Activated CD8-positive, alpha-beta T cell treated with anti-CD3 and anti-CD28 coated beads for 36 hours (primary cell): ENCODE measurements around the gene SARNP. TPM values are rescaled to one million over a fixed set of nuclear protein-coding genes. Genes with fewer than 3 reads are reported as not detected.

Experiments
- ATAC-seq: fragments of 200-7000 bp; cut with Tn5 transposase; one replicate; pipeline ENCODE4 v1.10.0; 2021; ENCODE audit warnings: mild to moderate bottlenecking, moderate library complexity
- CTCF ChIA-PET: fragments of 350-600 bp; sonication (Branson Sonifier 250); formaldehyde crosslinking; loops from one replicate; lab custom pipeline; 2021; ENCODE audit warnings: antibody characterized with exemption; lab: Charles Lee
- POLR2A ChIA-PET: fragments of 350-600 bp; sonication (Branson Sonifier 250); formaldehyde crosslinking; loops from one replicate; lab custom pipeline; 2021; ENCODE audit warnings: antibody characterized with exemption; lab: Charles Lee
- DNase-seq: peaks from one replicate; pipeline ENCODE4 v3.0.0-alpha.2; 2020
- H3K27ac Mint-ChIP-seq: one replicate; pipeline ENCODE4 v1.8.0; 2021; ENCODE audit warnings: mild to moderate bottlenecking, mixed read lengths
- H3K27me3 Mint-ChIP-seq: one replicate; pipeline ENCODE4 v1.8.0; 2021; ENCODE audit warnings: mixed read lengths
- H3K36me3 Mint-ChIP-seq: one replicate; pipeline ENCODE4 v1.8.0; 2021; ENCODE audit warnings: low read depth, mixed read lengths
- H3K4me1 Mint-ChIP-seq: one replicate; pipeline ENCODE4 v1.8.0; 2021; ENCODE audit warnings: low read depth, mixed read lengths
- H3K4me3 Mint-ChIP-seq: one replicate; pipeline ENCODE4 v1.8.0; 2021; ENCODE audit warnings: mild to moderate bottlenecking, moderate library complexity, mixed read lengths
- H3K9me3 Mint-ChIP-seq: one replicate; pipeline ENCODE4 v1.8.0; 2021; ENCODE audit warnings: mixed read lengths
- CTCF ChIP-seq: fragments of 200-600 bp; IDR thresholded peaks from one replicate; pipeline ENCODE4 v1.8.0; 2022; ENCODE audit warnings: antibody characterized with exemption, mild to moderate bottlenecking
- intact Hi-C: fragments of 100-400 bp; cut with micrococcal nuclease; formaldehyde crosslinking; loops from one replicate; pipeline ENCODE4 v1.10.0; 2022
- total RNA-seq, 2 experiments: library from RNA; stranded (reverse); gene quantifications; one replicate each; pipeline ENCODE4 v1.2.3, GENCODE V29; 2021

SARNP gene
- total RNA-seq, 2 experiments from 2014 or later: 93.9 to 94.0 TPM

DNA sequence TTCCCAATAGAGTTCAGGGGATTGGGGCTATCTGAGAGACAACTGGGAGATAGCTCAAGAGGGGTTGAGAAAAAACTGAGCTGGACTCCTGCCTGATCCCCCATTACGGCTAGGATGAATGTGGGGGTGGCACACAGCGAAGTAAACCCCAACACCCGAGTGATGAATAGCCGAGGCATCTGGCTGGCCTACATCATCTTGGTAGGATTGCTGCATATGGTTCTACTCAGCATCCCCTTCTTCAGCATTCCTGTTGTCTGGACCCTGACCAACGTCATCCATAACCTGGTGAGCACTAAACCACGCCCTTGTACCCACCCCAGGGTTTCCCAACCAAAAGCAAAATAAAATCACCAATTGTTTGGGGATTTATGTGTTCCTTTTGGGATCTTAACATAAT, 1.4 kb upstream of the SARNP start:
- Mint-ChIP-seq H3K9me3 (no peaks in the 10 kb centered on the region), H3K27ac (no peak overlapping the region), H3K36me3 (peaks cover 30% of the 10 kb centered on the region), H3K4me1 (peaks cover 35% of the 10 kb centered on the region), H3K27me3 (no peaks in the 10 kb centered on the region), H3K4me3 (no peak overlapping the region)
- intact Hi-C loops: loop anchor here (5.0 kb wide), 1 partner anchor 82 kb away; no protein-coding TSS in a partner anchor
- no peak for ATAC-seq
- no peak for TF ChIP-seq CTCF
- CTCF ChIA-PET: interaction anchor here (1.7 to 4.7 kb wide), 9 partner anchors 12 to 177 kb away, joined by 4 to 34 read pairs (median 9); partner anchors contain the start of genes DNAJC14, PYM1 and RAB5B
- POLR2A ChIA-PET: interaction anchor here (1.0 to 6.0 kb wide), 3 partner anchors 10 to 115 kb away, joined by 4 to 60 read pairs (median 17); partner anchors contain the start of genes DGKA, DNAJC14 and PYM1
- no peak for DNase-seq

DNA sequence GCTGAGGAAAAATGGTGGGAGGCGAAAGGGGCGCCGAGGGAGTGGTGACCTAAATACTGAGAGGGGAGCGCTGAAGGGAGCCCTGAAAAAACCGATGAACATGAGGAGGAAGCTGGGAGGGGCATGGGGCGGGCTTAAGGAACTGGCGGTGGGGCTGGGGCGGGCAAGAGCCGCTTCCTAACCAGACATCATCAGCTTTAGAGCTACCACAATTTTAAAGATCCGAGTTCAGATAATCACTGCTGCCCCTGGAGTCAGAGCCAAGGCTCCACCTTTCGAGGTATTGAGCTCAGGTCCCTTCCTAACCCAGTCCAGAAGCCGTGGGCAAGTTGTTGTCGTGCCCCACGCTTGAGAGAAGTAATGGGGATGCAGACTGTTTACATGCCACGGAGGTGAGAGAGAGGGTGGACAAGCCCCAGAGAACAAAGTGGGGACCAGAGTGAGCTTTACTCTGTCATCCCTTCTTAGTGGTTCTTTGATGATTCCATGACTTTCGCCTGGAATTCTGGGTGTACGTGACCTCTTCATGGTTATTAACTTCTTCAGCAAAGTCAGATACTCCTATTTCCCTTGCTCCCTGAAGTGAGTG, 710 bp upstream of the SARNP start:
- ATAC-seq: peak; percentile 45
- H3K27me3 Mint-ChIP-seq: no peaks in the 10 kb centered on the region
- no peak for TF ChIP-seq CTCF
- CTCF ChIA-PET: interaction anchor here (1.0 to 4.7 kb wide), 14 partner anchors 9 to 193 kb away, joined by 3 to 34 read pairs (median 7); partner anchors contain the start of genes DNAJC14, PYM1 and RAB5B
- H3K4me1 Mint-ChIP-seq: peaks cover 38% of the 10 kb centered on the region
- peaks cover 29% of the 10 kb centered on the region for H3K36me3 Mint-ChIP-seq
- intact Hi-C loops: loop anchor here (5.0 kb wide), 1 partner anchor 81 kb away; no protein-coding TSS in a partner anchor
- no peak overlapping the region for H3K27ac Mint-ChIP-seq
- no peak for DNase-seq
- no peak overlapping the region for H3K4me3 Mint-ChIP-seq
- POLR2A ChIA-PET: interaction anchor here (0.7 to 6.0 kb wide), 7 partner anchors 11 to 122 kb away, joined by 3 to 60 read pairs (median 5); partner anchors contain the start of genes DGKA, DNAJC14 and PYM1
- H3K9me3 Mint-ChIP-seq: no peaks in the 10 kb centered on the region

DNA sequence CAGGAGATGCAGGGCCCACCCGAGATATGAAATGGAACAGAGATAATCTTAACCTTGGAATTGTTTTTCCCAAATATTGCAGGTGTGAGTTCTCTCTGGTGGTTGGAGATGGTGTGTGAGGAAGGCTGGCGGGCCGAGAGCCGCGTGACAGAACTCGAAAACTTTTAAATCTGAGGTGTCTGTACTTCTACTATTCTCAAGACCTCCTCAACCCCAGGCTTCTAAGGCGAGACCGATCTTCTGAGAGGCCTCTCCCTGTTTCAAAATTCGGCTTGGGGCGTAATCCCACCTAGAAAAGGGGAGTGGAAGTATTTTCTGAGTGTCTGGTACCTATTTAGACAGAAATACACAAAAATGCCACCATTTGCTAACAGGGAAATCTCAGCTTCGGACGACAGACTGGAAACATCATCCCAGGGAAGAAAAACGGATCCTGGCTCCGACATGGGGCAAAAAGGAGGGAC, 611 bp downstream of the SARNP start:
- ChIA-PET POLR2A (interaction anchor here (0.8 to 6.0 kb wide), 8 partner anchors 10 to 117 kb away, joined by 3 to 60 read pairs (median 4); partner anchors contain the start of genes DGKA, DNAJC14 and PYM1), CTCF (interaction anchor here (0.7 to 4.7 kb wide), 13 partner anchors 10 to 161 kb away, joined by 3 to 34 read pairs (median 6); partner anchors contain the start of genes DGKA, DNAJC14, PYM1 and RAB5B)
- intact Hi-C loops: loop anchor here (5.0 kb wide), 1 partner anchor 80 kb away; no protein-coding TSS in a partner anchor
- no peak overlapping the region for H3K27ac Mint-ChIP-seq
- H3K9me3 Mint-ChIP-seq: no peaks in the 10 kb centered on the region
- no peaks in the 10 kb centered on the region for H3K27me3 Mint-ChIP-seq
- ATAC-seq (no peak), DNase-seq (no peak)
- H3K4me3 Mint-ChIP-seq: no peak overlapping the region
- H3K4me1 Mint-ChIP-seq: peaks cover 44% of the 10 kb centered on the region
- peaks cover 26% of the 10 kb centered on the region for H3K36me3 Mint-ChIP-seq
- no peak for TF ChIP-seq CTCF

GRCh38 chr12:55815473-55815872, 2.1 kb downstream of the SARNP start:
- H3K27ac Mint-ChIP-seq: no peak overlapping the region
- ChIA-PET POLR2A (interaction anchor here (0.8 to 2.9 kb wide), 2 partner anchors 13 to 16 kb away, joined by 3 to 20 read pairs; partner anchors contain the start of gene DNAJC14), CTCF (interaction anchor here (1.0 to 4.6 kb wide), 4 partner anchors 14 to 158 kb away, joined by 3 to 30 read pairs (median 4); partner anchors contain the start of genes DNAJC14 and RAB5B)
- H3K27me3 Mint-ChIP-seq: no peaks in the 10 kb centered on the region
- H3K9me3 Mint-ChIP-seq: no peaks in the 10 kb centered on the region
- DNase-seq (no peak), ATAC-seq (no peak)
- H3K4me3 Mint-ChIP-seq: no peak overlapping the region
- intact Hi-C loops: loop anchor here (5.0 kb wide), 1 partner anchor 78 kb away; no protein-coding TSS in a partner anchor
- peaks cover 24% of the 10 kb centered on the region for H3K36me3 Mint-ChIP-seq
- peaks cover 50% of the 10 kb centered on the region for H3K4me1 Mint-ChIP-seq
- TF ChIP-seq CTCF: no peak
